Adrenal gland (tissue), 12 donors: ENCODE measurements around the gene TM9SF1. TPM values are rescaled to one million over a fixed set of nuclear protein-coding genes. Genes with fewer than 3 reads are reported as not detected.

Experiments used
- DNase-seq, 7 donors: peaks; one replicate each; pipeline ENCODE4 v3.0.0-alpha.2; 2019 to 2020
- H3K27ac ChIP-seq, 5 donors: fragments of 200-600 bp; sonication (generic) in 4 of 5; 1 replicate in 3 of 5; 2 replicates in 2 of 5; pipeline versions ENCODE4 v1.5.1 to v1.8.0; 2016 to 2020; ENCODE audit warnings: mild to moderate bottlenecking in 1 of 5
- H3K27me3 ChIP-seq: fragments of 200-600 bp; 2 replicates; pipeline ENCODE4 v1.8.0; 2021
- H3K36me3 ChIP-seq, 2 donors: fragments of 200-600 bp; replicated peaks in 1 of 2; 1 replicate in 1 of 2; 2 replicates in 1 of 2; pipeline versions ENCODE4 v1.5.1 to v1.8.0; 2018 to 2022
- H3K4me1 ChIP-seq, 2 donors: fragments of 200-600 bp; replicated peaks in 1 of 2; 1 replicate in 1 of 2; 2 replicates in 1 of 2; pipeline versions ENCODE4 v1.5.1 to v1.8.0; 2018 to 2021
- H3K4me3 ChIP-seq, 4 donors: fragments of 200-600 bp; sonication (generic) in 3 of 4; one replicate each; pipeline ENCODE4 v1.5.1; 2016 to 2018
- H3K9me3 ChIP-seq, 3 donors: fragments of 200-600 bp; sonication (generic) in 1 of 3; replicated peaks in 1 of 3; 1 replicate in 2 of 3; 2 replicates in 1 of 3; pipeline versions ENCODE4 v1.5.1 to v1.8.0; 2016 to 2021
- POLR2A ChIP-seq, 2 donors: fragments of 450-650 bp; IDR thresholded peaks; one replicate each; pipeline ENCODE4 v1.6.1; 2017; ENCODE audit warnings: antibody characterized with exemption in 2 of 2, mild to moderate bottlenecking in 2 of 2, moderate library complexity in 1 of 2
- WGBS, 4 donors: extraction: QIAGEN DNeasy Blood & Tissue Kit in 2 of 4; methylation state at CpG; one replicate each; pipeline versions ENCODE4 v1.1.5 to v1.1.7; 2013 to 2017; 5-methylcytosine and 5-hydroxymethylcytosine counted together
- intact Hi-C, 2 donors: fragments of 100-400 bp; cut with DNase I; formaldehyde crosslinking; loops; one replicate each; pipeline versions ENCODE4 v1.14.1 to v1.15.0; 2022 to 2023
- polyA plus RNA-seq, 3 donors: library from polyadenylated mRNA; stranded (reverse); fragments of 200-250 nt in 2 of 3; fragments of 350-450 nt in 1 of 3; fragmentation: Illumina TruSeq in 1 of 3; extraction: RNeasy Lipid Tissue Mini Kit (QIAGEN cat#74804) in 1 of 3; gene quantifications; one replicate each; pipeline ENCODE4 v1.2.3, GENCODE V29; 2013 to 2014
- total RNA-seq, 9 donors: library from RNA; depleted of rRNA in 4 of 9; stranded (reverse); fragments of >200 nt in 4 of 9; fragments of 120-200 nt in 1 of 9; fragmentation: NEBNext Ultra II Directional in 1 of 9; extraction: Animal tissue kit (Norgen Biotek cat#: 25700) in 1 of 9; gene quantifications; one replicate each; pipeline versions ENCODE4 v1.1.0 to v1.2.4, GENCODE V29; 2013 to 2023
- TF ChIP-seq, protein P1 (sequence below), 6 experiments: fragments of 450-650 bp in 4 of 6; fragments of 200-600 bp in 2 of 6; sonication (generic) in 1 of 6; IDR thresholded peaks; 1 replicate in 5 of 6; 2 replicates in 1 of 6; pipeline versions ENCODE4 v1.5.1 to v1.8.0; 2016 to 2021; ENCODE audit warnings: antibody characterized with exemption in 6 of 6, mild to moderate bottlenecking in 2 of 6, moderate library complexity in 1 of 6
- donor health status: healthy with polysubstance abuse.
- donor health status: Bipolar disorder and iron deficiency.
- donor health status: DM: yes; HTN: yes; CAD: no.
- donor health status: DM: no; HTN: no; CAD: no.
- donor health status: DM: no; HTN: no; CAD: no.
- donor health status: DM: yes; HTN: yes; CAD: no.

Gene TM9SF1
- total and polyA plus RNA-seq, 12 donors, result 43.7 to 123 (median 86.6) TPM

DNA sequence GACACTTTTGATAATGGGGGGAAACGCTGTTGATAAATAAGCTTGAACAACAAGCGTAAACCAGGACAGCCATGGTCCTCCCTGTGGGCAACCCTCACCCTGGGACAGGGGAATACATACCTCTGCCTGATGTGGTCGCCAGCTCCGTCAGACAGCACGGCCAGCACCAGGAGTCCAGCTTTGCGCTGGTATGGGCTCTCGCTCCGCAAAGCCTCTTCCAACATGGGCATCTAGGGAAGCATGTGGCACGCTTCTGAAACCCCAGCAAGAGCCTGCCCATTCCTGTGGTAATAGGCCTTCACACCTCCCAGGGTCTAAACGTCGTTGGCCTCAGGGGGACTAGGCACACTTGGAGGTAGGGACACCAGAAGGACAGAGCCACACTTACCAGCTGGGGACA lies 9.5 kb downstream of the TM9SF1 start:
- DNase-seq, result no peak
- peaks cover 0 to 68% of the 10 kb centered on the region in 2 donors for H3K36me3 ChIP-seq

DNA sequence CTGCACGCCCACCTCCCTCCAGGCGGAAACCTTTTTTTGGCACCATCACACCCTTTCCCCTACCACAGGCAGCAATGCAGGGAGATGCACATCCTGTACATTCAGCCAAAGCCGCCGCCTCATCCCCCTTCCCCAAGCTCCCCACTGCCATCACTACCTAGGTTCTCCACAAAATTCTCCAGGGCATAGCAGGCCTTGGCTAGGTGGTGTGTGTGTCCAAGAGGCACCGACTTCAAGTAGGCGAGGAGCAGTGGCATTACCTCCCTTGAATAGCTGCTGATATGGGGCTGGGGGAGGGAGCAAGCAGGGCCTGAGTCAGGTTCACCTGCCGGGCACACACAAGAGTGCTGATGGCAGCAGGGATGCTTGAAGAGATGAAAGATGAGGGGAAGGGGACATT lies 10.2 kb downstream of the TM9SF1 start:
- Histone ChIP-seq H3K27me3 (no peaks in the 10 kb centered on the region), H3K4me1 (peaks cover 16 to 29% of the 10 kb centered on the region in 2 donors), H3K36me3 (peaks cover 0 to 70% of the 10 kb centered on the region in 2 donors), H3K27ac (no peak overlapping the region), H3K4me3 (no peak overlapping the region), H3K9me3 (no peaks in the 10 kb centered on the region)
- no peak for TF ChIP-seq POLR2A (IDR thresholded peaks at IDR 0.05)
- TF ChIP-seq, protein P1, sequence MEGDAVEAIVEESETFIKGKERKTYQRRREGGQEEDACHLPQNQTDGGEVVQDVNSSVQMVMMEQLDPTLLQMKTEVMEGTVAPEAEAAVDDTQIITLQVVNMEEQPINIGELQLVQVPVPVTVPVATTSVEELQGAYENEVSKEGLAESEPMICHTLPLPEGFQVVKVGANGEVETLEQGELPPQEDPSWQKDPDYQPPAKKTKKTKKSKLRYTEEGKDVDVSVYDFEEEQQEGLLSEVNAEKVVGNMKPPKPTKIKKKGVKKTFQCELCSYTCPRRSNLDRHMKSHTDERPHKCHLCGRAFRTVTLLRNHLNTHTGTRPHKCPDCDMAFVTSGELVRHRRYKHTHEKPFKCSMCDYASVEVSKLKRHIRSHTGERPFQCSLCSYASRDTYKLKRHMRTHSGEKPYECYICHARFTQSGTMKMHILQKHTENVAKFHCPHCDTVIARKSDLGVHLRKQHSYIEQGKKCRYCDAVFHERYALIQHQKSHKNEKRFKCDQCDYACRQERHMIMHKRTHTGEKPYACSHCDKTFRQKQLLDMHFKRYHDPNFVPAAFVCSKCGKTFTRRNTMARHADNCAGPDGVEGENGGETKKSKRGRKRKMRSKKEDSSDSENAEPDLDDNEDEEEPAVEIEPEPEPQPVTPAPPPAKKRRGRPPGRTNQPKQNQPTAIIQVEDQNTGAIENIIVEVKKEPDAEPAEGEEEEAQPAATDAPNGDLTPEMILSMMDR (IDR thresholded peaks at IDR 0.05), result no peak
- DNase-seq, result no peak
- intact Hi-C loops, result no loop called here
- WGBS, 4 donors, result 91 to 94% (median 93%) methylated on average over 5 to 7 of the region's 7 CpGs

More for the DNA sequence above, 9.5 kb downstream of the TM9SF1 start:
- intact Hi-C loops, result no loop called here
- Histone ChIP-seq H3K9me3 (no peaks in the 10 kb centered on the region), H3K27me3 (no peaks in the 10 kb centered on the region), H3K4me1 (peaks cover 9 to 22% of the 10 kb centered on the region in 2 donors), H3K4me3 (no peak overlapping the region), H3K27ac (no peak overlapping the region)
- WGBS, 4 donors, result 87 to 91% (median 90%) methylated on average over 2 to 11 of the region's 11 CpGs
- TF ChIP-seq, protein P1 (IDR thresholded peaks at IDR 0.05), result no peak
- TF ChIP-seq POLR2A (IDR thresholded peaks at IDR 0.05), result no peak

DNA sequence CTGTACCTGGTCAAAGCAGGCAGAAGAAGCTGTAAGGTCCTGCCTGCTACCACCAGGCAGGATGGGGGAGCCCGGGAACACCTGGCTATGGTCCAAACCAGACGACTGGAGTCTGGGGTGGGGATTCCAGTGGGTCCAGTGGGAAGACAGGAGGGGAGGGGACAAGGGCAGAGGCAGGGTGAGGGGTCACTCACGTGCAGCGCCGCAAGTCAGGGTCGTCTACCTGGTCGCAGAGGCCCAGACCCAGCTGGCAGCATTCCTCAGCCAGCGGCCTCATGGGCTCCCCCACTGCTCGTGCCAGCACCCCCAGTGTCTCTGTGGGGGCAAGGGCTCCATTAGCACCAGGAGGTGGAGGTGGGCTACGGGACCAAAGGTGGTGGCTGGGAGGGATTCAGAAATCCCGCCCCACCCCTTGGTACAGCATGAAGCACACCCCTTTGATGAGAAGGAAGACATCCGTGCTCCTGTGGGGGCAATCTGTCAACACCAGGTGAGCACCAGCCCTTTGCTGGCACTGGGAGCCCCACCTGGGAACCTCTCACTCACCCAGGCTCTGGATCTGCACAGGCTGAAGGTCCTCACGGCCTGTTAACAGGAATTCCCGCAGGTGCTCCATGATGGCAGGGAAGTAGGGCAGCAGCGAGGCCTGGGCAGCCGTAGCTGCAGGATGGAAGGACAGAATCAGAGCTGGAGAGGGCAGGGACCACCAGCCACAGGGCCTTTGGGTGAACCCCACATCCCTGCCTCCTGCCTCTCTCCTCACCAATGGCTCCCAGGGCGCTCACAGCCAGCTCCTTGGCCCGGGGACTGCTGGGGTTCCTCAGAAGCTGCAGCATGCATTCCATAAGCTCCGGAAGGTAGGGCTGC lies 10.9 kb downstream of the TM9SF1 start:
- DNase-seq, result no peak
- TF ChIP-seq, protein P1 (IDR thresholded peaks at IDR 0.05), result no peak
- no peak for TF ChIP-seq POLR2A (IDR thresholded peaks at IDR 0.05)
- H3K36me3 ChIP-seq, result peaks cover 0 to 71% of the 10 kb centered on the region in 2 donors
- peaks cover 23 to 35% of the 10 kb centered on the region in 2 donors for H3K4me1 ChIP-seq
- 66 to 90% (median 88%) methylated on average over 3 to 19 of the region's 19 CpGs for WGBS, 4 donors
- no peak overlapping the region for H3K4me3 ChIP-seq
- H3K9me3 ChIP-seq, result no peaks in the 10 kb centered on the region
- intact Hi-C loops, result no loop called here
- no peaks in the 10 kb centered on the region for H3K27me3 ChIP-seq
- no peak overlapping the region for H3K27ac ChIP-seq

DNA sequence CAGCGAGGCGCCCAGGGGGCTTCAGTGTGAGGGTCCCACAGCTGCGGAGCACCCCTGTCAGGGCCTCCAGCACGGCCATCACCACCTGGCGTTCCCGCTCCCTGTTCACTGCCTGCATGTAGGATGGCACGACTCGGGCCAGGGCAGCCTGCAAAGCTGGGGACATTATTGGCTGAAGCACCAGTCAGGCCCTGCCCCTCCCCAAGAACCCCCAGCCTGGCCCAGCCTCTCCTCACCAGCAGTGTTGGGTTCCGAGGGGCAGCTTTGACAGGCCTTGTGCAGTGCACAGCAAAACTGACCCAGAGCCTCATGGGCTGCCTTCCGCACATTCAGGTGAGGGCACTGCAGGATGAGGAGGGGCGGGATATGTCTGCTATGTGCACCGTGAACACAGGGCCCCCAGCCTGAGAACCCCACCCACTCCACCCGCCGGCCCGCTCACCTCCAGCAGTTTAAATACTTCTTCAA lies 12.2 kb downstream of the TM9SF1 start:
- Histone ChIP-seq H3K27ac (no peak overlapping the region), H3K4me3 (no peak overlapping the region), H3K27me3 (no peaks in the 10 kb centered on the region), H3K9me3 (no peaks in the 10 kb centered on the region), H3K4me1 (peaks cover 19 to 30% of the 10 kb centered on the region in 2 donors), H3K36me3 (peaks cover 0 to 84% of the 10 kb centered on the region in 2 donors)
- DNase-seq, result no peak
- WGBS, 4 donors, result 90 to 94% (median 92%) methylated on average over 5 to 15 of the region's 15 CpGs
- TF ChIP-seq, protein P1 (IDR thresholded peaks at IDR 0.05), result no peak
- TF ChIP-seq POLR2A (IDR thresholded peaks at IDR 0.05), result no peak
- intact Hi-C loops, result no loop called here
